OCI-LY3 (cell line): ENCODE measurements around the gene PPY.

Experiments
- H2AFZ ChIP-seq: fragments of 200-600, 300-600 bp; shearing (Covaris generic); 2 replicates; pipeline ENCODE4 v1.6.0; 2014; ENCODE audit warnings: antibody characterized with exemption, low read depth, low read length
- H3K27ac ChIP-seq: fragments of 200-600, 300-600 bp; sonication (generic); 2 replicates; pipeline ENCODE4 v1.5.1; 2014; ENCODE audit warnings: mild to moderate bottlenecking, low read length, moderate library complexity, mixed read lengths
- H3K27me3 ChIP-seq: fragments of 200-600, 300-600 bp; sonication (generic); 2 replicates; pipeline ENCODE4 v1.6.1; 2014; ENCODE audit warnings: low read depth, low read length, mixed read lengths
- H3K36me3 ChIP-seq: fragments of 200-600, 300-600 bp; sonication (generic); replicated peaks from 2 replicates; pipeline ENCODE3; 2014; ENCODE audit warnings: low read depth, low read length, mixed read lengths
- H3K4me1 ChIP-seq: fragments of 300-600, 200-600 bp; sonication (generic); 2 replicates; pipeline ENCODE4 v1.6.1; 2014; ENCODE audit warnings: low read length, mixed read lengths
- H3K4me2 ChIP-seq: fragments of 200-600, 300-600 bp; sonication (generic); 2 replicates; pipeline ENCODE4 v1.6.1; 2014; ENCODE audit warnings: low read length, mixed read lengths
- H3K4me3 ChIP-seq: fragments of 300-600, 200-600 bp; sonication (generic); 2 replicates; pipeline ENCODE4 v1.5.1; 2014; ENCODE audit warnings: antibody characterized with exemption, mild to moderate bottlenecking, low read length, moderate library complexity
- H3K79me2 ChIP-seq: fragments of 300-600, 200-600 bp; shearing (Covaris generic); 2 replicates; pipeline ENCODE4 v1.6.1; 2014; ENCODE audit warnings: mild to moderate bottlenecking, low read length, mixed read lengths
- H3K9ac ChIP-seq: fragments of 300-600, 200-600 bp; shearing (Covaris generic); 2 replicates; pipeline ENCODE4 v1.6.0; 2014; ENCODE audit warnings: mild to moderate bottlenecking, low read length, moderate library complexity
- H3K9me3 ChIP-seq: fragments of 200-600, 300-600 bp; shearing (Covaris generic); 2 replicates; pipeline ENCODE4 v1.6.1; 2014; ENCODE audit warnings: low read length, mixed read lengths; ENCODE audit not compliant: insufficient read depth
- H4K20me1 ChIP-seq: fragments of 200-600, 300-600 bp; sonication (generic); 2 replicates; pipeline ENCODE4 v1.6.1; 2016; ENCODE audit warnings: low read length, mixed read lengths; ENCODE audit not compliant: insufficient read depth
- EZH2phosphoT487 ChIP-seq: fragments of 200-600 bp; shearing (Covaris generic); IDR thresholded peaks from 2 replicates; pipeline ENCODE4 v1.6.1; 2018; ENCODE audit warnings: antibody characterized with exemption, mixed run types, low read depth
- TF ChIP-seq, protein P1 (sequence below): fragments of 200-600, 300-600 bp; sonication (generic); IDR thresholded peaks from 2 replicates; pipeline ENCODE4 v1.5.1; 2014; ENCODE audit warnings: antibody characterized with exemption, low read length, low read depth

The PPY gene

DNA sequence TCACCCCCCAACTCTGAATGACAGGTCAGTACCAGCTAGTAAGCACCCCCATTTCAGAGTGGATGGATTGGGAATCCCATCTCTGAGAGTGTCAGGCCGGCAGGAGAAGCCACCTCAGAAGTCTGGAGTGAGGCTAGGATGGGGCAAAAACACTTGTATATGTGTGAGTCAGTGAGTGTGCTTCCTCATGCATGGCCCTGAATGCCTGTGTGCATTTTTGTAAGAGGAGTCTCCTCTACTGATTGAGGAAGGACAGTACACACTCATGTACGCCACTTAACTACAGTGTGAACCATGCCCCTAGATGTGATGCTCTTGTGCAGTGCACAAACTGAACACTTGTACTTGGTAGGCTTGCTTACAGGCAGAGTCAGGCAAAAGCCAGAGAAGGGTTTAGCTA is 39.9 kb upstream of the PPY start:
- Histone ChIP-seq H3K79me2 (no peaks in the 10 kb centered on the region), H3K27ac (no peak overlapping the region), H4K20me1 (no peaks in the 10 kb centered on the region), H3K9me3 (no peaks in the 10 kb centered on the region), H3K4me3 (no peak overlapping the region), H3K4me1 (no peaks in the 10 kb centered on the region), H2AFZ (no peak overlapping the region), H3K36me3 (no peaks in the 10 kb centered on the region), H3K4me2 (no peak overlapping the region), H3K27me3 (0 out of 2 replicates have a peak, but pooled peaks cover 3% of the 10 kb centered on the region), H3K9ac (no peak overlapping the region)
- TF ChIP-seq, protein P1, sequence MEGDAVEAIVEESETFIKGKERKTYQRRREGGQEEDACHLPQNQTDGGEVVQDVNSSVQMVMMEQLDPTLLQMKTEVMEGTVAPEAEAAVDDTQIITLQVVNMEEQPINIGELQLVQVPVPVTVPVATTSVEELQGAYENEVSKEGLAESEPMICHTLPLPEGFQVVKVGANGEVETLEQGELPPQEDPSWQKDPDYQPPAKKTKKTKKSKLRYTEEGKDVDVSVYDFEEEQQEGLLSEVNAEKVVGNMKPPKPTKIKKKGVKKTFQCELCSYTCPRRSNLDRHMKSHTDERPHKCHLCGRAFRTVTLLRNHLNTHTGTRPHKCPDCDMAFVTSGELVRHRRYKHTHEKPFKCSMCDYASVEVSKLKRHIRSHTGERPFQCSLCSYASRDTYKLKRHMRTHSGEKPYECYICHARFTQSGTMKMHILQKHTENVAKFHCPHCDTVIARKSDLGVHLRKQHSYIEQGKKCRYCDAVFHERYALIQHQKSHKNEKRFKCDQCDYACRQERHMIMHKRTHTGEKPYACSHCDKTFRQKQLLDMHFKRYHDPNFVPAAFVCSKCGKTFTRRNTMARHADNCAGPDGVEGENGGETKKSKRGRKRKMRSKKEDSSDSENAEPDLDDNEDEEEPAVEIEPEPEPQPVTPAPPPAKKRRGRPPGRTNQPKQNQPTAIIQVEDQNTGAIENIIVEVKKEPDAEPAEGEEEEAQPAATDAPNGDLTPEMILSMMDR: no peak
- no peak for TF ChIP-seq EZH2phosphoT487

DNA sequence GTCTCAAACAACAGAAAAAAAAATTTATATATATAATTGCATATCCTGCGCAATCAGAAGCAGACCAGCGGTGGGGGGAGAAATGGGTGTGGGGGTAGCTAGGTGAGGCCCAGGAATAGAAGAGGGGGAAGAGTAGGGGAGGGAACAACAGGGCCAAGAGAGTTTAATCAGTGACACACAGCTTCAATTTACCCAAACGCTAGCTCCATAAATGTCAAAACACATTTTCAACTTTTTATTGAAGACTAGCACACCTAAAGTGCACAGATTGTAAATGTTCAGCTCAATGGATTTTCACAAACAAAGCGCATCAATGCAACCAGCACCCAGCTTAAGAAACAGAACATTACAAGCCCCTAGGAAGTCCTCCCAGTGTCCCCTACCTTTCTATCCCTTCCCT is 37.4 kb upstream of the PPY start:
- no peaks in the 10 kb centered on the region for H3K79me2 ChIP-seq
- H3K27ac ChIP-seq: no peak overlapping the region
- TF ChIP-seq EZH2phosphoT487: no peak
- TF ChIP-seq, protein P1: no peak
- H3K9me3 ChIP-seq: no peaks in the 10 kb centered on the region
- H3K4me2 ChIP-seq: no peak overlapping the region
- H3K9ac ChIP-seq: no peak overlapping the region
- no peaks in the 10 kb centered on the region for H3K4me1 ChIP-seq
- no peaks in the 10 kb centered on the region for H3K36me3 ChIP-seq
- H4K20me1 ChIP-seq: no peaks in the 10 kb centered on the region
- H3K4me3 ChIP-seq: no peak overlapping the region
- no peaks in the 10 kb centered on the region for H3K27me3 ChIP-seq
- H2AFZ ChIP-seq: no peak overlapping the region

DNA sequence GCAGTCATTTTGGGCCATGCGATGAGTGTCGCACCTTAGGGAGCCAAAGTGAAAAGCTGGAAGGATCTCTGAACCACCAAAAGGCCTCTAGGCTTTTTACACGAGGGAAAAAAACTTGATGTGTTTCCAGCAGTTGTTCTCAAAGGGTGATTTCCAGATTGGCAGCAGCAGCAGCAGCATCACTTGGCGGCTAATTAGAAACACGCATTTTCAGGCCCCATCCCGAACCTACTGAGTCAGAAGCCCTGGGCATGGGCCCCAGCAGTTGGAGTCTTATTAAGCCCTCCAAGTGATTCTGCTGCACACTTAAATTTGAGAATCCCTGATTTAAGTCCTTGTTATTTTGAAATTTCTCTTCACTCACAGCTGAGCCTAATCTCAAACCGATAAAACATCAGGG is 36.7 kb upstream of the PPY start:
- H3K9me3 ChIP-seq: no peaks in the 10 kb centered on the region
- H3K9ac ChIP-seq: no peak overlapping the region
- no peaks in the 10 kb centered on the region for H3K4me1 ChIP-seq
- no peaks in the 10 kb centered on the region for H4K20me1 ChIP-seq
- no peak overlapping the region for H3K27ac ChIP-seq
- no peak overlapping the region for H3K4me3 ChIP-seq
- no peaks in the 10 kb centered on the region for H3K79me2 ChIP-seq
- H3K4me2 ChIP-seq: no peak overlapping the region
- H2AFZ ChIP-seq: no peak overlapping the region
- TF ChIP-seq, protein P1: no peak
- TF ChIP-seq EZH2phosphoT487: no peak
- no peaks in the 10 kb centered on the region for H3K27me3 ChIP-seq
- no peaks in the 10 kb centered on the region for H3K36me3 ChIP-seq

DNA sequence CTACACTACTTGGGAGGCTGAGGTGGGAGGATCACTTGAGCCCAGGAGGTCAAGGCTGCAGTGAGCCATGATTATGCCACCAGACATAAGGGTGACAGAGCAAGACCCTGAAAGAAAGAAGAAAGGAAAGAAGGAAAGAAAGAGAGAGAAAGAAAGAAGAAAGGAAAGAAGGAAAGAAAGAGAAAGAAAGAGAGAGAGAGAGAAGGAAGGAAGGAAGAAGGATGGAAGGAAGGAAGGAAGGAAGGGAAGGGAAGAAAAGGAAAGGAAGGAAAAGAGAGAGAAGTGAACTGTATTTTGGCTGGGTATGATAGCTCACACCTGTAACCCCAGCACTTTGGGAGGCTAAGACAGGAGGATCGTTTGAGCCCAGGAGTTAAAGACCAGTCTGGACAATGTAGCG is 35.8 kb upstream of the PPY start:
- Histone ChIP-seq H3K9me3 (no peaks in the 10 kb centered on the region), H3K27ac (no peak overlapping the region), H3K4me1 (no peaks in the 10 kb centered on the region), H3K9ac (no peak overlapping the region), H2AFZ (no peak overlapping the region), H3K27me3 (no peaks in the 10 kb centered on the region), H3K4me3 (no peak overlapping the region), H3K79me2 (no peaks in the 10 kb centered on the region), H3K36me3 (no peaks in the 10 kb centered on the region), H4K20me1 (no peaks in the 10 kb centered on the region), H3K4me2 (no peak overlapping the region)
- no peak for TF ChIP-seq EZH2phosphoT487
- TF ChIP-seq, protein P1: no peak
